GM12892 (cell line): ENCODE measurements around the gene IQCE.

Experiments used
- DNase-seq: peaks from one replicate; pipeline ENCODE4 v3.0.0; 2011; ENCODE audit not compliant: insufficient read length
- FAIRE-seq: peaks from 2 replicates; lab custom pipeline; 2011; peaks lifted over from hg19 to GRCh38; lab: Jason Lieb, UNC
- POLR2A ChIP-seq: IDR thresholded peaks from 2 replicates; pipeline ENCODE4 v1.6.1; 2011; ENCODE audit warnings: low read depth, low read length, control low read depth
- POLR2AphosphoS5 ChIP-seq: IDR thresholded peaks from 2 replicates; pipeline ENCODE4 v1.6.1; 2011; ENCODE audit warnings: low read depth, low read length, control low read depth
- TAF1 ChIP-seq: IDR thresholded peaks from 2 replicates; pipeline ENCODE4 v1.6.1; 2011; ENCODE audit warnings: low read depth, mild to moderate bottlenecking, control low read depth, low read length, borderline replicate concordance

Gene IQCE

GRCh38 chr7:2651847-2652735 lies 93.3 kb downstream of the IQCE start:
- FAIRE-seq: no peak

DNA sequence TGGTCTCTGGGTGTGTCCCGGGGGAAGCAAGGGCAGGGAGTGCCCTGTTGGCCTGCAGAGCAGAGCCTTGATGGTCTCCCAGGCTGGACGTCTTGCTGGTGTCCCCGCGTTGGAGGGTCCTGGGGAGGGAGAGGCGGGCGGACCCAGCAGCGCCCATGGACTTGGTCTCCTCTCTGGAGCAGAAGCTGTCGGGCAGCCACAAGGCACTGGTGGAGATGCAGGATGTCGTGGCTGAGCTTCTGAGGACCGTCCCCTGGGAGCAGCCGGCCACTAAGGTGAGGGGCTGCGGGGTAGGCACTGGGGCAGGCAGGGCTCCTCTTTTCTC lies 93.9 kb downstream of the IQCE start:
- TF ChIP-seq TAF1 (no peak), POLR2AphosphoS5 (no peak), POLR2A (no peak)
- FAIRE-seq (no peak), DNase-seq (no peak)

More at GRCh38 chr7:2651847-2652735, 93.3 kb downstream of the IQCE start:
- DNase-seq: no peak
- no peak for TF ChIP-seq TAF1

- DNase-seq (no peak), FAIRE-seq (no peak)
- no peak for TF ChIP-seq TAF1
- no peak for TF ChIP-seq POLR2AphosphoS5
- no peak for TF ChIP-seq POLR2A
Observed at GRCh38 chr7:2654059-2654458, 95.3 kb downstream of the IQCE start.

DNA sequence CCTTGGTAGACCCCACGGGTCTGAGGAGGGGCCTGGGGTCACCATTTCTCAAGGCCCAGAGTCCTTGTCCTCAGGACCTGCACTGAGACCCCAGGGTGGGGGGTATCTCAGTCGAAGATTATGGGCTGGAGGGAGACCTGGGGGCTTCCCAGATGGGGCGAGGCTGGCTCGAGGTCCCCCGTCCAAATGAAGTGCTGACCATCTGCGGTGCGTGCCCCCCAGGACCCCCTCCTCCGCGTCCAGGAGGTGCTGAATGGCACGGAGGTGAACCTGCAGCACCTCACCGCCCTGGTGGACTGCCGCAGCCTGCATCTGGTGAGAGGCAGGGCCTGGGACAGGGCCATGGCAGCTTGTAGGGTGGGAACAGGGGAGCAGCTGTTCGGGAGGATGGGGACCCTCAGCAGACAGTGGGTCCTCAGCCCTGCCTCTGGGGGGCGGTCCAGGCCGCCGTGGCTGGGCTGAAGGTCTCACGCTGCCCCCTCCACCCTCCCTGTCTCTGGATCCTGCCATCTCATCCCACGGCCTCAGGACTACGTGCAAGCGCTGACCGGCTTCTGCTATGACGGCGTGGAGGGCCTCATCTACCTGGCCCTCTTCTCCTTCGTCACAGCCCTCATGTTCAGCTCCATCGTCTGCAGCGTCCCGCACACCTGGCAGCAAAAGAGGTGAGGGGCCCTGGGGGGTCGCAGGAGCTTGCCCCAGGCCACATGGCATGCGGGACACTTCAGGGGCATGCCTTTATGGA lies 97.3 kb downstream of the IQCE start:
- DNase-seq (no peak), FAIRE-seq (no peak)
- TF ChIP-seq POLR2AphosphoS5 (no peak), POLR2A (no peak), TAF1 (no peak)

DNA sequence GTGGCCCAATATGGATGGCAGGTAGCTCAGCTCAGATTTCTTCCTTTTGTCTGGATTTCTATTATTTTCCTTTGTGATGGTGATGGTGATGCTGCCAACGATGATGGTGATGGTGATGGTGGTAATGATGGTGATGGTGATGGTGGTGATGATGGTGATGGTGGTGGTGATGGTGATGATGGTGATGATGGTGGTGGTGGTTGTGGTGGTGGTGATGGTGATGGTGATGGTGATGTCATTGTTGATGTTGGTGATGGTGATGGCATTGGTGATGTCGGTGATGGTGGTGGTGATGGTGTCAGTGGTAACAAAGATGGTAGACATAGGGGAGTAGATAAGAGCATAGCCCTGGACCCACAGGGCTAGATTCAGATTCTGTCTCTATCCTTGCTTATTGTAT lies 98.4 kb downstream of the IQCE start:
- TF ChIP-seq POLR2A (no peak), POLR2AphosphoS5 (no peak), TAF1 (no peak)
- DNase-seq: no peak
- peak; percentile 80 for FAIRE-seq

- DNase-seq (no peak), FAIRE-seq (no peak)
- TF ChIP-seq TAF1 (no peak), POLR2A (no peak), POLR2AphosphoS5 (no peak)
Observed at GRCh38 chr7:2657920-2658671, 99.3 kb downstream of the IQCE start.

- DNase-seq (no peak), FAIRE-seq (no peak)
Observed at GRCh38 chr7:2658941-2659340, 100.2 kb downstream of the IQCE start.

DNA sequence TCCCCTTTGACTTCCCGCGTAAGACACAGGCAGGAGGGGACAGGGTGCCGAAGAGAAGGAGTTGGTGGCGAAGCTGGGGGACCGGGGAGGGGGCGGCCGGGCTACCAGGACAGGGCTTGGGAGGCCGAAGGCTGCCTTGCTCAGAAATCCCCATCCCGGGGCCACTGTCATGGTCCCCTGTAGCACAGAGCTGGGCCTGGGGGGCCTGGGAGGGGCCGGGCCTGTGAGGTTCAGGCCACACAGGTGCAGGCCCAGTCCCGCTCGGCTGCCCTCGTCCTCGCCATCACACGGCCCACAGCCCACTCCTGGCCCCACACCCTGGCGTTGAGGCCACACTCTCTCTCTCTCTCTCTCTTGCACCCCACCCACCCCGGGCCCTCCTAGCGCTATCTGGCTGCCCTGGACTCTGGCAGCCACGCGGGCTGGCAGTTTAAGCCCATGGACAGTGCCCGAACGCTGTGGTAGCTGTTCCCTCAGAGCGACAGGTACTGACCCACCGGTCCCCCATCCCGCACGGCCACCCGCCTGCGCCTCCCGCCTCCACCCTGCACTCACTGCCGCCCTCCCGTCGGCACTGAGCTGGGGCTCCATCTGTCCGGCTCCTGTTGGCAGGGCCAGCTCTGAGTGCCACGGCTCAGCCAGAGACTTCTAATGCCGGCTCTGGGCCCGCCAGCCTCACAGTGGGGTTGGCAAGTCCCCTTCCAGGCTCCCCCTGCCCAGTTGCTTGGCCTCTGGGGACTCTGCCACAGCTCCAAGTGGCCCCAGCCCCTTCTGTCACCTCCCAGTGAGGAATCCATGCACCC lies 101.0 kb downstream of the IQCE start:
- FAIRE-seq: no peak
- TF ChIP-seq POLR2A (no peak), POLR2AphosphoS5 (no peak), TAF1 (no peak)
- no peak for DNase-seq

More at GRCh38 chr7:2658941-2659340, 100.2 kb downstream of the IQCE start:
- TF ChIP-seq TAF1 (no peak), POLR2A (no peak)

DNA sequence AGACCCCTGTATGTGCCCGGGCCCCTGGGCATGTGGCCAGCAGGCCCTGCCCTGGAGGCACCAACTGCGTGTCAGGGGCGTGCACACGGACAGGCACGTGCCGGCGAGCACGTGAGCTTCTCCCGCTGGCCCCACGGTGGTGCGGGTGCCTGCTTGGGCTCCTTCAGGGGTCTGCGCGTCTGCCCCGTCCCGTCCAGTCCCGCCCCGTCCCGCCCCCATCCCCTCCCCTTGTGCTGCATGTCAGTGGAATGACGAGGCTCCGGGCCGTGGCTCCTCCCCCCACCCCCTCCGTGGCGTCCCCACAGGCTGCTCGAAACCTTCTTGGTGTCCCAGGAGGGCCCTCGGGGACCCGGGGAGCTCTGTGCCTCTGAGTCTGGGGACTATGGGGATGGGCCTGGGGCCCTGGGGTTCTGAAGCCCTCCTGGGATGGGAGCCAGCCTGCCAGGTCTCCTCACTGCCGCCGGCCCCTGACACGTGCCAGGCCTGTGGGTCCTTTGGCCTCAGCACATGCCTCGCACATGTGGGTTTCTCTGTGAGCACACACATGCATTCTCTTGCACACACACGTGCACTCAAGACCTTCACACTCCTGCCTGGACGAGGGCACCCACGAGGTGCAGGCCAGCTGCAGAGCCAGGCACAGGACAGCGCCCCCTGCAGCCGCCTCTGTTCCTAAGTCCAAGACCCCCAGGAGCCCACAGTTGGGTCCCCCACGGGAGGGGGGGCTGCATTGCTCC lies 101.7 kb downstream of the IQCE start:
- no peak for FAIRE-seq
- TF ChIP-seq TAF1 (no peak), POLR2AphosphoS5 (no peak), POLR2A (no peak)
- DNase-seq: no peak

GRCh38 chr7:2661096-2661449 lies 102.3 kb downstream of the IQCE start:
- no peak for DNase-seq
- no peak for FAIRE-seq

More at GRCh38 chr7:2661096-2661449, 102.3 kb downstream of the IQCE start:
- no peak for TF ChIP-seq TAF1
- no peak for TF ChIP-seq POLR2AphosphoS5
- TF ChIP-seq POLR2A: no peak
